Suprapubic skin (tissue), 4 donors: ENCODE data around the gene WDFY4. TPM values are rescaled to one million over a fixed set of nuclear protein-coding genes. Genes with fewer than 3 reads are reported as not detected.

Experiments
- DNase-seq, 2 donors: peaks; one replicate each; pipeline ENCODE4 v3.0.0-alpha.2; 2019; ENCODE audit warnings: low spot score in 2 of 2
- H3K27ac ChIP-seq: fragments of 200-600 bp; sonication (generic); one replicate; pipeline ENCODE4 v1.5.1; 2019
- H3K27me3 ChIP-seq: fragments of 200-600 bp; sonication (generic); one replicate; pipeline ENCODE4 v1.5.1; 2019
- H3K36me3 ChIP-seq: fragments of 200-600 bp; sonication (generic); one replicate; pipeline ENCODE4 v1.5.1; 2019
- H3K4me1 ChIP-seq: fragments of 200-600 bp; sonication (generic); one replicate; pipeline ENCODE4 v1.5.1; 2019
- H3K4me3 ChIP-seq: fragments of 200-600 bp; sonication (generic); one replicate; pipeline ENCODE4 v1.5.1; 2019; ENCODE audit warnings: mild to moderate bottlenecking
- H3K9me3 ChIP-seq: fragments of 200-600 bp; sonication (generic); one replicate; pipeline ENCODE4 v1.5.1; 2019
- EP300 ChIP-seq: sonication (generic); formaldehyde crosslinking; IDR thresholded peaks from one replicate; pipeline ENCODE4 v1.6.1; 2017; ENCODE audit warnings: antibody characterized with exemption
- POLR2A ChIP-seq, 2 donors: fragments of 450-650 bp; IDR thresholded peaks; one replicate each; pipeline ENCODE4 v1.6.1; 2017; ENCODE audit warnings: antibody characterized with exemption in 2 of 2, mild to moderate bottlenecking in 2 of 2, moderate library complexity in 2 of 2
- POLR2AphosphoS5 ChIP-seq, 3 donors: sonication (generic); formaldehyde crosslinking; IDR thresholded peaks; one replicate each; pipeline ENCODE4 v1.6.1; 2017; ENCODE audit warnings: antibody characterized with exemption in 3 of 3
- WGBS: methylation state at CpG from one replicate; pipeline ENCODE4 v1.1.5; 2018; 5-methylcytosine and 5-hydroxymethylcytosine counted together
- total RNA-seq, 4 donors: library from RNA; depleted of rRNA; stranded (reverse); fragments of >200 nt; gene quantifications; one replicate each; pipeline ENCODE4 v1.1.0, GENCODE V29; 2016
- TF ChIP-seq, protein P1 (sequence below), 2 donors: fragments of 200-600 bp in 1 of 2; fragments of 450-650 bp in 1 of 2; sonication (generic) in 1 of 2; IDR thresholded peaks; one replicate each; pipeline ENCODE4 v1.5.1; 2016 to 2019; ENCODE audit warnings: antibody characterized with exemption in 2 of 2, mild to moderate bottlenecking in 1 of 2, moderate library complexity in 1 of 2

Gene WDFY4
- total RNA-seq, 4 donors from 2014 or later = 0.57 to 2.9 (median 1.0) TPM

DNA sequence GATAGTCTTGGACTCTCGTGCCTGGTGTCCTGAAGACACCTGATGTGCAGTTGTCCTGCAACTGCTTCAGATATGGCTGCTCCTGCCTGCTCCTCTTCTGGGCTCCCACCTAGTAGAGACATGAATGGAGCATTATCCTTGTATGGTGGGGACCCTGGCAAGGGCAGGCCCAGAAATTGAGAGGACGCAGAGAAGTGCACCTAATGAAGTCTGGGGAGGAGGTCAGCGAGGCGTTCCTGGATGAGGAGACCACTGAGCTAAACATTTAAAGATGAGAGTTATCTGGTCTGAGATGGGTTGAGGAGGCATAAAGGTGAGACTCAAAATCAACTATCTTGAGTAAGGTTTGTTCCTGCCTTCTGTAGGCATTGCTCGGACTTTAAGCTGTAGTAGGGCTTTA lies 66.3 kb downstream of the WDFY4 start:
- TF ChIP-seq, protein P1, sequence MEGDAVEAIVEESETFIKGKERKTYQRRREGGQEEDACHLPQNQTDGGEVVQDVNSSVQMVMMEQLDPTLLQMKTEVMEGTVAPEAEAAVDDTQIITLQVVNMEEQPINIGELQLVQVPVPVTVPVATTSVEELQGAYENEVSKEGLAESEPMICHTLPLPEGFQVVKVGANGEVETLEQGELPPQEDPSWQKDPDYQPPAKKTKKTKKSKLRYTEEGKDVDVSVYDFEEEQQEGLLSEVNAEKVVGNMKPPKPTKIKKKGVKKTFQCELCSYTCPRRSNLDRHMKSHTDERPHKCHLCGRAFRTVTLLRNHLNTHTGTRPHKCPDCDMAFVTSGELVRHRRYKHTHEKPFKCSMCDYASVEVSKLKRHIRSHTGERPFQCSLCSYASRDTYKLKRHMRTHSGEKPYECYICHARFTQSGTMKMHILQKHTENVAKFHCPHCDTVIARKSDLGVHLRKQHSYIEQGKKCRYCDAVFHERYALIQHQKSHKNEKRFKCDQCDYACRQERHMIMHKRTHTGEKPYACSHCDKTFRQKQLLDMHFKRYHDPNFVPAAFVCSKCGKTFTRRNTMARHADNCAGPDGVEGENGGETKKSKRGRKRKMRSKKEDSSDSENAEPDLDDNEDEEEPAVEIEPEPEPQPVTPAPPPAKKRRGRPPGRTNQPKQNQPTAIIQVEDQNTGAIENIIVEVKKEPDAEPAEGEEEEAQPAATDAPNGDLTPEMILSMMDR (IDR thresholded peaks at IDR 0.05) = no peak
- TF ChIP-seq POLR2A (IDR thresholded peaks at IDR 0.05) (no peak), EP300 (no peak), POLR2AphosphoS5 (IDR thresholded peaks at IDR 0.05) (no peak)
- Histone ChIP-seq H3K4me1 (no peaks in the 10 kb centered on the region), H3K4me3 (no peak overlapping the region), H3K27me3 (no peaks in the 10 kb centered on the region), H3K27ac (no peak overlapping the region), H3K9me3 (no peaks in the 10 kb centered on the region), H3K36me3 (no peaks in the 10 kb centered on the region)
- WGBS = 92% methylated on average over 5 of the region's 5 CpGs
- DNase-seq = no peak

GRCh38 chr10:48751730-48752129 lies 67.1 kb downstream of the WDFY4 start:
- TF ChIP-seq, protein P1 (IDR thresholded peaks at IDR 0.05) = no peak
- TF ChIP-seq POLR2A (IDR thresholded peaks at IDR 0.05) (no peak), POLR2AphosphoS5 (IDR thresholded peaks at IDR 0.05) (no peak), EP300 (no peak)
- no peaks in the 10 kb centered on the region for H3K36me3 ChIP-seq
- no peaks in the 10 kb centered on the region for H3K4me1 ChIP-seq
- DNase-seq = no peak
- H3K27me3 ChIP-seq = no peaks in the 10 kb centered on the region
- 93% methylated on average over 5 of the region's 5 CpGs for WGBS
- H3K9me3 ChIP-seq = no peaks in the 10 kb centered on the region
- no peak overlapping the region for H3K4me3 ChIP-seq
- H3K27ac ChIP-seq = no peak overlapping the region

GRCh38 chr10:48758411-48758810 lies 73.7 kb downstream of the WDFY4 start:
- Histone ChIP-seq H3K4me3 (no peak overlapping the region), H3K36me3 (no peaks in the 10 kb centered on the region), H3K9me3 (no peaks in the 10 kb centered on the region), H3K27me3 (no peaks in the 10 kb centered on the region), H3K27ac (no peak overlapping the region), H3K4me1 (no peaks in the 10 kb centered on the region)
- DNase-seq = no peak
- TF ChIP-seq POLR2AphosphoS5 (IDR thresholded peaks at IDR 0.05) (no peak), EP300 (no peak), POLR2A (IDR thresholded peaks at IDR 0.05) (no peak)
- TF ChIP-seq, protein P1 (IDR thresholded peaks at IDR 0.05) = no peak
- WGBS = 52% methylated on average over 3 of the region's 3 CpGs

GRCh38 chr10:48759113-48759901 lies 74.6 kb downstream of the WDFY4 start:
- no peak for DNase-seq
- Histone ChIP-seq H3K27ac (no peak overlapping the region), H3K4me1 (no peaks in the 10 kb centered on the region), H3K9me3 (no peaks in the 10 kb centered on the region), H3K27me3 (no peaks in the 10 kb centered on the region), H3K4me3 (no peak overlapping the region), H3K36me3 (no peaks in the 10 kb centered on the region)
- WGBS = 90% methylated on average over 4 of the region's 4 CpGs
- no peak for TF ChIP-seq EP300
- TF ChIP-seq POLR2AphosphoS5 (IDR thresholded peaks at IDR 0.05) = no peak
- TF ChIP-seq, protein P1 (IDR thresholded peaks at IDR 0.05) = no peak
- TF ChIP-seq POLR2A (IDR thresholded peaks at IDR 0.05) = no peak

DNA sequence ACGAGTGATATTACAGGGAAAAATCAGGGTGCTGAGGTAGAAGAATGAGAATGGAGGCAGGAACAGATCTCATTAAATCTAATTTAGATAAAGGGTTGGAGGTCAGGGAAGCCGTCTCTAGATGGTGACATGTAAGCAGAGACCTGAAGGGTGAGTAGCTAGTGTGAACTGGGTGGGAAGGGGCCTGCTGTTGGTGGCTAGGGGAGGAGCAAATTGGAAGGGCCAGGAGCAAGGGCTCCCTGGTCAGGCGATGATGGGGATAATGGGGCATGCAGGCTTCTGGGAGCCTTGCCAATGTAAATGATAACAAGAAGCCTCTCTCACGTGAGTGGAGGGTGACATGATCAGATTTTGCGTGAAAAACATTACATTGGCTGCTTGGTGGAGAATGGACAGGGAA lies 76.3 kb downstream of the WDFY4 start:
- TF ChIP-seq, protein P1 (IDR thresholded peaks at IDR 0.05) = no peak
- TF ChIP-seq EP300 (no peak), POLR2AphosphoS5 (IDR thresholded peaks at IDR 0.05) (no peak), POLR2A (IDR thresholded peaks at IDR 0.05) (no peak)
- Histone ChIP-seq H3K9me3 (no peaks in the 10 kb centered on the region), H3K27me3 (no peaks in the 10 kb centered on the region), H3K36me3 (no peaks in the 10 kb centered on the region), H3K4me1 (no peaks in the 10 kb centered on the region), H3K4me3 (no peak overlapping the region), H3K27ac (no peak overlapping the region)
- DNase-seq = no peak
- WGBS = 87% methylated on average over 5 of the region's 5 CpGs
